Immature natural killer cell (primary cell): ENCODE results near the gene FRMD6. TPM values are rescaled to one million over a fixed set of nuclear protein-coding genes. Genes with fewer than 3 reads are reported as not detected.

Experiments used
- DNase-seq, 3 donors: peaks; one replicate each; pipeline ENCODE4 v3.0.0; 2022; ENCODE audit warnings: mixed read lengths in 1 of 3
- H3K27ac Mint-ChIP-seq, 6 donors: one replicate each; pipeline ENCODE4 v1.8.0; 2020; ENCODE audit warnings: mixed read lengths in 6 of 6, mild to moderate bottlenecking in 5 of 6, inconsistent platforms in 4 of 6, moderate library complexity in 3 of 6
- H3K27me3 Mint-ChIP-seq, 3 donors: one replicate each; pipeline ENCODE4 v1.8.0; 2020 to 2021; ENCODE audit warnings: low read depth in 3 of 3, mild to moderate bottlenecking in 3 of 3, mixed read lengths in 3 of 3, moderate library complexity in 3 of 3, inconsistent platforms in 1 of 3
- H3K36me3 Mint-ChIP-seq, 3 donors: one replicate each; pipeline ENCODE4 v1.8.0; 2020; ENCODE audit warnings: mixed read lengths in 3 of 3, inconsistent platforms in 2 of 3, mild to moderate bottlenecking in 2 of 3
- H3K4me1 Mint-ChIP-seq, 2 donors: one replicate each; pipeline ENCODE4 v1.8.0; 2020; ENCODE audit warnings: inconsistent platforms in 2 of 2, mild to moderate bottlenecking in 2 of 2, mixed read lengths in 2 of 2, moderate library complexity in 1 of 2
- H3K4me3 Mint-ChIP-seq, 5 donors: one replicate each; pipeline ENCODE4 v1.8.0; 2020; ENCODE audit warnings: mild to moderate bottlenecking in 5 of 5, mixed read lengths in 5 of 5, inconsistent platforms in 3 of 5, moderate library complexity in 3 of 5
- H3K9me3 Mint-ChIP-seq, 6 donors: one replicate each; pipeline ENCODE4 v1.8.0; 2020; ENCODE audit warnings: mild to moderate bottlenecking in 6 of 6, mixed read lengths in 6 of 6, inconsistent platforms in 4 of 6, moderate library complexity in 3 of 6
- polyA plus RNA-seq, 3 donors: library from polyadenylated mRNA; unstranded; fragments of 300-500 nt; fragmentation: Illumina TruSeq; gene quantifications; one replicate each; pipeline ENCODE4 v1.2.3, GENCODE V29; 2021

The FRMD6 gene
- polyA plus RNA-seq, 3 donors from 2014 or later, result 0.30 to 7.0 (median 0.84) TPM

DNA sequence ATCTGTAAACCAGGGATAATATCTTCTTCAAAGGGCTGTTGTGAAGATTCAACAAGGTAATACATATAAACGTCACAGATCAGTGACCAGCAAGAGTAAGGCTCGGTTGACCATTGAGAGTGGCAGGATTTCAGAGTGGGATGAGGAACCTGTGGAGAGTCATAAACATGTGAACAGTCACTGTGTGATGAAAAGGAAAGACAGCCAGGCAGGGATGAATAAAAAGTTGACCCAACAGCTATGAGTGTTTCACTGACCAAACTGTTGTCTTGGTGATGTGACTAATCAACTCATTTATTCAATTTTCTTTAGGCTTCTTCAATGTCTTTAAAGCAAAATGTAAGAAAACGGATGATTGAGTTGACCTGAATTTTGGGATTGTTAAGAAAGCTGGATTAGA lies 8.6 kb upstream of the FRMD6 start:
- no peak for DNase-seq
- Mint-ChIP-seq H3K4me3 (no peak overlapping the region), H3K27me3 (peaks cover 3 to 6% (median 6%) of the 10 kb centered on the region in 3 donors), H3K27ac (no peak overlapping the region), H3K4me1 (no peaks in the 10 kb centered on the region), H3K36me3 (no peaks in the 10 kb centered on the region), H3K9me3 (no peaks in the 10 kb centered on the region)

GRCh38 chr14:51644217-51644933 lies 7.3 kb upstream of the FRMD6 start:
- H3K4me1 Mint-ChIP-seq, result no peaks in the 10 kb centered on the region
- H3K4me3 Mint-ChIP-seq, result no peak overlapping the region
- no peaks in the 10 kb centered on the region for H3K36me3 Mint-ChIP-seq
- no peak overlapping the region for H3K27ac Mint-ChIP-seq
- H3K9me3 Mint-ChIP-seq, result no peaks in the 10 kb centered on the region
- no peak for DNase-seq
- H3K27me3 Mint-ChIP-seq, result peaks cover 0 to 6% (median 6%) of the 10 kb centered on the region in 3 donors

DNA sequence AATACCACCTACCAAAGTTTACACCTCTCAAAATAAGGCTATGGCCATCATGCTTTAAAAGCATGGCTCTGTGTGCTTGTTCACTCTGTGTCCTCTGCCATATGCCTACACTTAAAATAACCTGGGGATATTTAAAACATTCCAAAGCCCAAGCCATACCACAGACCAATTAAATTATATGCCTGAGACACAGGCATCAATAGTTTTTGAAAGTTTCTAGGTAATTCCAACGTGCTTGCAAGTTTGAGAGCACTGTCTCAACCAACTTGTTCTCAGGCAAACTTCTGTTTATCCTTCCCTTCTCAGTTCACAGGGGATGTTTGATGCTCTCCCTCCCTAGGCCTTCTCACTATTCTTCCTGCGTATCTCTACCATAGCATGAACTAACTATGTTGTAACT lies 3.4 kb upstream of the FRMD6 start:
- H3K36me3 Mint-ChIP-seq, result no peaks in the 10 kb centered on the region
- H3K27me3 Mint-ChIP-seq, result peaks cover 7 to 21% (median 14%) of the 10 kb centered on the region in 3 donors
- no peak overlapping the region for H3K27ac Mint-ChIP-seq
- no peaks in the 10 kb centered on the region for H3K9me3 Mint-ChIP-seq
- no peak overlapping the region for H3K4me3 Mint-ChIP-seq
- peaks cover 16 to 22% of the 10 kb centered on the region in 2 donors for H3K4me1 Mint-ChIP-seq
- DNase-seq, result no peak

- H3K36me3 Mint-ChIP-seq, result no peaks in the 10 kb centered on the region
- H3K27ac Mint-ChIP-seq, result peak overlapping the region in 4 of 6 donors; percentile 36 to 67 (median 46)
- H3K27me3 Mint-ChIP-seq, result peaks cover 12 to 26% (median 21%) of the 10 kb centered on the region in 3 donors
- peak overlapping the region; percentile 79 to 87 (median 84) for H3K4me3 Mint-ChIP-seq
- DNase-seq, result no peak
- no peaks in the 10 kb centered on the region for H3K9me3 Mint-ChIP-seq
- H3K4me1 Mint-ChIP-seq, result peaks cover 18 to 25% of the 10 kb centered on the region in 2 donors
Observed at GRCh38 chr14:51650716-51651387, 858 bp upstream of the FRMD6 start.

GRCh38 chr14:51652168-51653078 lies 713 bp downstream of the FRMD6 start:
- peak; percentile 40 to 50 (median 42) for DNase-seq
- peaks cover 18 to 25% of the 10 kb centered on the region in 2 donors for H3K4me1 Mint-ChIP-seq
- peak overlapping the region; percentile 80 to 87 (median 83) for H3K4me3 Mint-ChIP-seq
- H3K9me3 Mint-ChIP-seq, result no peaks in the 10 kb centered on the region
- H3K36me3 Mint-ChIP-seq, result no peaks in the 10 kb centered on the region
- peaks cover 19 to 32% (median 26%) of the 10 kb centered on the region in 3 donors for H3K27me3 Mint-ChIP-seq
- H3K27ac Mint-ChIP-seq, result peak overlapping the region in 5 of 6 donors; percentile 22 to 66 (median 59)

GRCh38 chr14:51653079-51653774 lies 1.5 kb downstream of the FRMD6 start:
- Mint-ChIP-seq H3K27me3 (peaks cover 21 to 35% (median 26%) of the 10 kb centered on the region in 3 donors), H3K27ac (peak overlapping the region in 3 of 6 donors; percentile 15 to 58 (median 22)), H3K4me3 (peak overlapping the region; percentile 80 to 87 (median 83)), H3K36me3 (peaks cover 0 to under 1% (median 0%) of the 10 kb centered on the region in 3 donors), H3K9me3 (no peaks in the 10 kb centered on the region), H3K4me1 (peaks cover 18 to 25% of the 10 kb centered on the region in 2 donors)
- DNase-seq, result no peak

- Mint-ChIP-seq H3K36me3 (peaks cover 0 to 4% (median 0%) of the 10 kb centered on the region in 3 donors), H3K4me1 (peaks cover 18 to 25% of the 10 kb centered on the region in 2 donors), H3K9me3 (no peaks in the 10 kb centered on the region), H3K4me3 (no peak overlapping the region), H3K27me3 (peaks cover 21 to 39% (median 27%) of the 10 kb centered on the region in 3 donors), H3K27ac (no peak overlapping the region)
- no peak for DNase-seq
Observed at GRCh38 chr14:51653775-51654532, 2.2 kb downstream of the FRMD6 start.

DNA sequence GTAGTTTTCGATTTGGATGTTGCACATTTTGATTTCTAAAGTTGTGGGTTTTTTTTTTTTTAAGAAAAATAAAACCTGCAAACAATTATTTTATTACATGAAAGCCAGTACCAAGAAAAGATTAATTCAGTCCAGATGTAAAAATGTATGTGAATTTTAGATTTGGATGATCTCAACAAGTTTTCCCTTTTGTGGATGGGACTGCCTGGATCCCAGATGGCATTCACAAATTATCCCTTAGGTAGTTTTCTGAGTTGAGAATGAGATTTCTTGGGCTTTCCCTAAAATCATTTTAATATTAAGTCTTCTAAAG lies 2.8 kb downstream of the FRMD6 start:
- Mint-ChIP-seq H3K4me3 (no peak overlapping the region), H3K27me3 (peaks cover 21 to 39% (median 27%) of the 10 kb centered on the region in 3 donors), H3K36me3 (peaks cover 0 to 4% (median 0%) of the 10 kb centered on the region in 3 donors), H3K4me1 (peaks cover 18 to 25% of the 10 kb centered on the region in 2 donors), H3K9me3 (no peaks in the 10 kb centered on the region), H3K27ac (no peak overlapping the region)
- DNase-seq, result no peak

DNA sequence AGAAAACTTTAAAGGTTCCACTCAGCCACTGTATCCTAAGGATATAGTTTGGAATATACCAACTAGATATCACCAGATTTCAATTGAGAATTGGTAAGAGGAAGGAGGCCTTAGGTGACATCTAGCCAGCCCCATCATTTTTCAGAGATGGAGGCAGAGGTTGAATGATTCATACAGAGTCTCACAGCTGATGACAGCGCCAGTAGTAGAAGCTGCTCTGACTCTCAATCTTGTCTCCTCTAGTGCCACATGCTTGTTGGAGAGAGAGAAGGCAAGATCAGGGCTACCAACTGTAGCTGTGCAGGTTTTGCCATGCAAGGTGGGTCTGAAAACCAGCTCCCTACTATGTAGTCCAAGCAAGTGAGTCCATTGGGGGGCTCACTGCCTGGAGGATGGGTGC lies 6.1 kb downstream of the FRMD6 start:
- H3K27me3 Mint-ChIP-seq, result peaks cover 19 to 28% (median 21%) of the 10 kb centered on the region in 3 donors
- H3K9me3 Mint-ChIP-seq, result no peaks in the 10 kb centered on the region
- H3K36me3 Mint-ChIP-seq, result peaks cover 0 to 4% (median 0%) of the 10 kb centered on the region in 3 donors
- H3K27ac Mint-ChIP-seq, result no peak overlapping the region
- peaks cover 7 to 8% of the 10 kb centered on the region in 2 donors for H3K4me1 Mint-ChIP-seq
- H3K4me3 Mint-ChIP-seq, result no peak overlapping the region
- no peak for DNase-seq

- Mint-ChIP-seq H3K27me3 (peaks cover 12 to 20% (median 13%) of the 10 kb centered on the region in 3 donors), H3K36me3 (peaks cover 0 to 4% (median 0%) of the 10 kb centered on the region in 3 donors), H3K4me1 (no peaks in the 10 kb centered on the region), H3K27ac (no peak overlapping the region), H3K9me3 (no peaks in the 10 kb centered on the region), H3K4me3 (no peak overlapping the region)
- no peak for DNase-seq
Observed at GRCh38 chr14:51658441-51659173, 6.9 kb downstream of the FRMD6 start.

DNA sequence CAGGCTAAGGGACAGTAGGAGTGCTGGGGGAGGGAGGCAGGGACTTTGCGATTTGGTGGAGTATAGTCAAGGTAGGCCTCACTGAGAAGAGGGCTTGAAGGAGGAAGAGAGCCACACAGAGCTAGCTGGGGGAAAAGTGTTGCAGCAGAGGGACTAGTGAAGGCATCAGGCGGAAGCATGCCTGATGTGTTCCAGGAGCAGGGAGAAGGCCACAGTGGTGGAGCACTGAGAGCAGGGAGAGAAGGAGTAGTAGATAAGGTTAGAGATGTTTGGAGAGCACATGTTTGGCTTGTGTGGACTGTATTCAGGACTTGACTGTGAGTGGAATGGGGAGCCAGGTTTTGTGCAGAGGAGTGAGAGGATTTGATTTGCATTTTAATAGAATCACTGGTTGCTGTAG lies 9.0 kb downstream of the FRMD6 start:
- H3K36me3 Mint-ChIP-seq, result peaks cover 0 to 4% (median 0%) of the 10 kb centered on the region in 3 donors
- no peak overlapping the region for H3K27ac Mint-ChIP-seq
- H3K4me1 Mint-ChIP-seq, result no peaks in the 10 kb centered on the region
- H3K9me3 Mint-ChIP-seq, result no peaks in the 10 kb centered on the region
- H3K4me3 Mint-ChIP-seq, result no peak overlapping the region
- peaks cover 7 to 13% (median 8%) of the 10 kb centered on the region in 3 donors for H3K27me3 Mint-ChIP-seq
- DNase-seq, result no peak

DNA sequence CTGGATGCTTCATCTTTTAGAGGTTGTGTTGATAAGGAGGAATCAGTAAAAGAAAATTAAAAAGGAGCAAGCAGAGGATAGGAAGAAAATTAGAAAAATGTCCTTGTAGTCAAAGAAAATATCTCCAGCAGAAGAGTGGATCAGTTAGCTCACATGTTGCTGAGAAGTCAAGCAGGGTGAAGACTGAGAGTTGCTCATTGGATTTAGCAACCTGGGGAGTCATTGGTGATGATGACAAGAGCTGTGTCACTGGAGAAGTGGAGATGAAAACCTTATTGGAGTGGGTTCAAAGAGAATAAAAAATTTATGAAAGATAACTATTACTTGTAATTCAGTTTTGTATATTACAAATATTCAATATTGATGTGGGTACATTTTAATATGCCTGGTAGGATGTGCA lies 9.8 kb downstream of the FRMD6 start:
- Mint-ChIP-seq H3K27ac (no peak overlapping the region), H3K27me3 (peaks cover 5 to 10% (median 9%) of the 10 kb centered on the region in 3 donors), H3K36me3 (peaks cover 0 to 4% (median 0%) of the 10 kb centered on the region in 3 donors), H3K4me1 (no peaks in the 10 kb centered on the region), H3K4me3 (no peak overlapping the region), H3K9me3 (no peaks in the 10 kb centered on the region)
- no peak for DNase-seq
